GM15510 (cell line): ENCODE measurements around the gene TP53TG5.

ENCODE experiments used
- POLR2A ChIP-seq: IDR thresholded peaks from 3 replicates; pipeline ENCODE4 v1.6.1; 2011; ENCODE audit warnings: borderline replicate concordance; ENCODE audit not compliant: insufficient read length; ENCODE audit errors: extremely low read depth

TP53TG5 gene

GRCh38 chr20:45390931-45391330 lies 12.8 kb upstream of the TP53TG5 start:
- no peak for TF ChIP-seq POLR2A

- TF ChIP-seq POLR2A, result no peak
These were observed 9.1 kb upstream of the TP53TG5 start for GRCh38 chr20:45387274-45387673.

GRCh38 chr20:45377269-45377668 lies 856 bp downstream of the TP53TG5 start:
- no peak for TF ChIP-seq POLR2A

- no peak for TF ChIP-seq POLR2A
These were observed 3.2 kb downstream of the TP53TG5 start for GRCh38 chr20:45374966-45375365.

GRCh38 chr20:45374101-45374467 lies 4.0 kb downstream of the TP53TG5 start:
- TF ChIP-seq POLR2A, result no peak

- no peak for TF ChIP-seq POLR2A
These were observed 4.6 kb downstream of the TP53TG5 start for GRCh38 chr20:45373353-45374100.

GRCh38 chr20:45372646-45373352 lies 5.3 kb downstream of the TP53TG5 start:
- no peak for TF ChIP-seq POLR2A

GRCh38 chr20:45372241-45372640 lies 5.9 kb downstream of the TP53TG5 start:
- no peak for TF ChIP-seq POLR2A

GRCh38 chr20:45370571-45371160 lies 7.5 kb downstream of the TP53TG5 start:
- TF ChIP-seq POLR2A, result no peak

- TF ChIP-seq POLR2A, result no peak
These were observed 9.7 kb downstream of the TP53TG5 start for GRCh38 chr20:45368221-45368980.

- no peak for TF ChIP-seq POLR2A
These were observed 11.0 kb downstream of the TP53TG5 start for GRCh38 chr20:45367126-45367525.

GRCh38 chr20:45366631-45367030 lies 11.5 kb downstream of the TP53TG5 start:
- no peak for TF ChIP-seq POLR2A

GRCh38 chr20:45366192-45366591 lies 11.9 kb downstream of the TP53TG5 start:
- TF ChIP-seq POLR2A, result no peak

- no peak for TF ChIP-seq POLR2A
These were observed 12.6 kb downstream of the TP53TG5 start for GRCh38 chr20:45365444-45365970.
